ENCODE data around the gene PTOV1.

Gene PTOV1

GRCh38 chr19:49855277-49855675 lies 4.3 kb downstream of the PTOV1 start:
- Mint-ChIP-seq H3K27me3 (no peaks in the 10 kb centered on the region), H3K4me3 (peak overlapping the region in 1 of 2 donors; percentile 31), H3K4me1 (peaks cover 24 to 43% of the 10 kb centered on the region in 2 donors), H3K9me3 (no peaks in the 10 kb centered on the region), H3K27ac (peak overlapping the region; percentile 87), H3K36me3 (peaks cover 29 to 40% of the 10 kb centered on the region in 2 donors)
- DNase-seq (no peak), ATAC-seq (replicated peaks) (no peak)

DNA sequence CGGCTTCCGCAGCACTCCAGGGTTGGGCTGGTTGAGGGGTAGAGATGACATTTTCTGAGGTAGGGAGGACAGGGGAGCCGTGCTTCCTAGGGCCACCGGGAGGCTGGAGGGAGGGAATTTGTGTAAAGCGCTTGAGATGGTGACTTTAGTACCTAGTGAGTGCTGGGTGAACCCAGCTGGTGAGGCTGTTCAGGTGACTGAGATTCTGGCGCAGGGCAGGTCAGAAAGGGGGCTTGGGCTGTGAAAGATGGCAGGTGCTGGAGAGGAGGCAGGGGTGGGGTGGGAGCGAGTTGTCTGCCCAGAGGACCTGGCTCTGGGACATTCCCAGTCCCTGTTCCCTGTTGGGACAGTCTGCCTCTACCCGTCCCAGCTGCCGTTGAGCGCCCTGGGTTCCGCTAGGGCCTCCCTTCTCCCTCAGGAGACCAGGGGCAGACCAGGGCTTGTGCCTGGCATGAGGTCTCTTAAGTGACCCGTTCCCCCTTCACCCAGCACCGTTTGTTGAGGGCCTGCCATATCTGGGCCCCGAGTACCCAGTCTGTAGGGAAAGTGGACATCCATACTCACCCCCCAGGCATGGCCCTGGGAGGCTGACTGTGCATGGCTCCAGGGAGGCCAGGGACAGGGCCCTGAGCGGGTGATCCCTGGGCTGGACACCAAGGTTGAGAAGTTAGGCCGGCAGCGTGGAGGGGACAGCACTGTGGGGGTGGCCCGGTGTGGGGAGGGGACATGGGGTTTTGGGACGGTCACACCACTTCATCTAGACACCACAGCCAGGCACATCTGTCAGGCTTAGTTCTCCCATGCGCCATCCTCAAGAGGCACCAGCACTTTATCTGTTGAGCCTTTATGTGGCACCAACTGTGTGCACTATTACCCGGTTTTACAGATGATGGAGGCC lies 5.0 kb downstream of the PTOV1 start:
- Mint-ChIP-seq H3K9me3 (no peaks in the 10 kb centered on the region), H3K36me3 (peaks cover 34 to 45% of the 10 kb centered on the region in 2 donors), H3K4me1 (peaks cover 23 to 46% of the 10 kb centered on the region in 2 donors), H3K27ac (peak overlapping the region; percentile 87), H3K27me3 (no peaks in the 10 kb centered on the region), H3K4me3 (peak overlapping the region; percentile 19 to 21)
- no peak for ATAC-seq (replicated peaks)
- no peak for DNase-seq

GRCh38 chr19:49856574-49857021 lies 5.6 kb downstream of the PTOV1 start:
- Mint-ChIP-seq H3K4me3 (peak overlapping the region; percentile 19 to 21), H3K27ac (peak overlapping the region; percentile 65), H3K27me3 (no peaks in the 10 kb centered on the region), H3K9me3 (no peaks in the 10 kb centered on the region), H3K36me3 (peaks cover 37 to 52% of the 10 kb centered on the region in 2 donors), H3K4me1 (peaks cover 23 to 50% of the 10 kb centered on the region in 2 donors)
- DNase-seq (no peak), ATAC-seq (replicated peaks) (no peak)

- no peak for DNase-seq
- ATAC-seq (replicated peaks) = no peak
- peaks cover 18 to 46% of the 10 kb centered on the region in 2 donors for H3K4me1 Mint-ChIP-seq
- H3K27me3 Mint-ChIP-seq = no peaks in the 10 kb centered on the region
- peak overlapping the region; percentile 6 to 28 for H3K4me3 Mint-ChIP-seq
- peak overlapping the region; percentile 62 for H3K27ac Mint-ChIP-seq
- H3K36me3 Mint-ChIP-seq = peaks cover 37 to 55% of the 10 kb centered on the region in 2 donors
- H3K9me3 Mint-ChIP-seq = no peaks in the 10 kb centered on the region
Observed at GRCh38 chr19:49857061-49857837, 6.3 kb downstream of the PTOV1 start.

- H3K4me3 Mint-ChIP-seq = no peak overlapping the region
- no peaks in the 10 kb centered on the region for H3K27me3 Mint-ChIP-seq
- ATAC-seq (replicated peaks) (no peak), DNase-seq (no peak)
- H3K27ac Mint-ChIP-seq = peak overlapping the region; percentile 62
- peaks cover 13 to 41% of the 10 kb centered on the region in 2 donors for H3K4me1 Mint-ChIP-seq
- H3K36me3 Mint-ChIP-seq = peaks cover 40 to 58% of the 10 kb centered on the region in 2 donors
- H3K9me3 Mint-ChIP-seq = no peaks in the 10 kb centered on the region
Observed at GRCh38 chr19:49857838-49858087, 6.8 kb downstream of the PTOV1 start.

GRCh38 chr19:49858088-49858985 lies 7.4 kb downstream of the PTOV1 start:
- peaks cover 15 to 41% of the 10 kb centered on the region in 2 donors for H3K4me1 Mint-ChIP-seq
- H3K4me3 Mint-ChIP-seq = no peak overlapping the region
- no peak for DNase-seq
- H3K27ac Mint-ChIP-seq = peak overlapping the region; percentile 75
- no peaks in the 10 kb centered on the region for H3K27me3 Mint-ChIP-seq
- no peak for ATAC-seq (replicated peaks)
- H3K36me3 Mint-ChIP-seq = peaks cover 45 to 63% of the 10 kb centered on the region in 2 donors
- H3K9me3 Mint-ChIP-seq = no peaks in the 10 kb centered on the region

GRCh38 chr19:49859682-49860335 lies 8.8 kb downstream of the PTOV1 start:
- peak overlapping the region; percentile 51 for H3K27ac Mint-ChIP-seq
- no peaks in the 10 kb centered on the region for H3K27me3 Mint-ChIP-seq
- peaks cover 57 to 77% of the 10 kb centered on the region in 2 donors for H3K36me3 Mint-ChIP-seq
- no peaks in the 10 kb centered on the region for H3K9me3 Mint-ChIP-seq
- no peak for ATAC-seq (replicated peaks)
- no peak for DNase-seq
- H3K4me1 Mint-ChIP-seq = peaks cover 13 to 47% of the 10 kb centered on the region in 2 donors
- H3K4me3 Mint-ChIP-seq = no peak overlapping the region

- ATAC-seq (replicated peaks) = no peak
- peaks cover 14 to 47% of the 10 kb centered on the region in 2 donors for H3K4me1 Mint-ChIP-seq
- H3K27me3 Mint-ChIP-seq = no peaks in the 10 kb centered on the region
- no peaks in the 10 kb centered on the region for H3K9me3 Mint-ChIP-seq
- no peak overlapping the region for H3K4me3 Mint-ChIP-seq
- DNase-seq = no peak
- peaks cover 59 to 79% of the 10 kb centered on the region in 2 donors for H3K36me3 Mint-ChIP-seq
- H3K27ac Mint-ChIP-seq = no peak overlapping the region
Observed at GRCh38 chr19:49860336-49861102, 9.6 kb downstream of the PTOV1 start.

DNA sequence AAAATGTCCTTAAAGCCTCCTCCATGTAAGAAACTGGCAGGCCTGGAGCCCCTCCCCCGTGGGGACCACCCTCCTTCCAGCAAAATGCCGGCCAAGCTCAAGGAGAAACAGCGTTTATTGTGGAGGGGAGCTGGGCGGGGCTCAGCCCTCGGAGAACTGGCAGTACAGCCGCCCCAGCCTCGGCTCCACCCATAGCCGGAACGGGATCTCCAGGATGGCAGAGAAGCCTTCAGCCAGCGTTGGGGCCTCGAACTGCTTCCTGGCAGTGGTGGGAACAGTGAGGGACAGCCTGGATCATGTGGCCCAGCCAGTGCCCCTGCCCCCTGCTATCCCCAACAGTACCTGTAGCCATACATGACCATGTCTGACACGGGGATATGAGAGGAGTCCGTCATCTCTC lies 10.1 kb downstream of the PTOV1 start:
- DNase-seq (no peak), ATAC-seq (replicated peaks) (no peak)
- Mint-ChIP-seq H3K27ac (peak overlapping the region; percentile 31), H3K27me3 (no peaks in the 10 kb centered on the region), H3K4me1 (peaks cover 15 to 48% of the 10 kb centered on the region in 2 donors), H3K9me3 (no peaks in the 10 kb centered on the region), H3K36me3 (peaks cover 59 to 79% of the 10 kb centered on the region in 2 donors), H3K4me3 (no peak overlapping the region)

- Mint-ChIP-seq H3K27ac (no peak overlapping the region), H3K4me1 (peaks cover 20 to 54% of the 10 kb centered on the region in 2 donors), H3K36me3 (peaks cover 62 to 79% of the 10 kb centered on the region in 2 donors), H3K27me3 (no peaks in the 10 kb centered on the region), H3K4me3 (no peak overlapping the region), H3K9me3 (no peaks in the 10 kb centered on the region)
- DNase-seq (no peak), ATAC-seq (replicated peaks) (no peak)
Observed at GRCh38 chr19:49861541-49862378, 10.8 kb downstream of the PTOV1 start.

DNA sequence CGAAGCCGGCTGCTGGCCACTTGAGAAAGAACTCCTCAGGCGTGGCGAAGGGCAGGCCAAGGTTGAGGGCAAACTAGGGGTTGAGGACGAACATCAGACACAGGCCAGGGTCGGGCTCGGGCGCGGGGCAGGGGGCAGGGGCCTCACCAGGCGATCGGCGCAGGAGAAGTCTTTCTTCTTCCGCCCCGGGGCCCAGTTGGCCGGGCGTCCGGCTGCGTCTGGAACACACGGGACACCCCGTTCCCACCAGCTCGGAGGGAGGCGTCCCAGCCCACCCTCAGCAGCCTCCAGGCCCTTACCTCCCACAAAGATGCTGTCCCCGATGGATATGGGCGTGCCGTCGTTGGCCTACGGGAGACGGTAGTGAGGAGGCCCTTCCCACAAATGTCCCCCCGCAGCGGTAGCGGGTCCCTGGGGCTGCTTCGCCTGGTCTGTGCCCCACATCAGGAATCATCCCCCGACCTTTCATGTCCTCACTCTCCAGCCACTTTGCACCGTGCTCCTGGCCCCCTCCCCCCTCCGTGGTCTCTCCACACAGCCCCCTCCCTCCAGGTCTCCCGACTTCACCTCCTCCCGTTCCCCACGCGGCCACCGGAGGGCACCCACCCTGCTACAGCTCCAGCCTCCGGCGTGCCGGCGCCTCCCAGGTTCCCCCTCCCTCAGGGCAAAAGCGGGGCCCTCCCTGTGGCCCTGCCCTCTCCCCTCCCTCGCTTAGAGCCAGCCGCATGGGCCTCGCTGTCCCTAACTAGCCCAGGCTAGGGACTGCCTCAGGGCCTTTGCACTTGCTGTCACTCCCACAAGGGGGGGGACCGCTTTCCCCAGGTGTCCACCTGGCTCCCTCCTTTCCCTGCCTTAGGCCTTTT lies 11.7 kb downstream of the PTOV1 start:
- ATAC-seq (replicated peaks) (no peak), DNase-seq (no peak)
- H3K9me3 Mint-ChIP-seq = no peaks in the 10 kb centered on the region
- peaks cover 22 to 57% of the 10 kb centered on the region in 2 donors for H3K4me1 Mint-ChIP-seq
- no peak overlapping the region for H3K4me3 Mint-ChIP-seq
- H3K27ac Mint-ChIP-seq = peak overlapping the region; percentile 73
- no peaks in the 10 kb centered on the region for H3K27me3 Mint-ChIP-seq
- peaks cover 59 to 72% of the 10 kb centered on the region in 2 donors for H3K36me3 Mint-ChIP-seq

Measured in stimulated activated naive B cell treated with anti-CD40 and anti-IgM and Interleukin-4, amounts not matched to agents 10 μg/mL and 1 μg/mL and 100 μg/mL, for 72 hours (primary cell).